NCI-H1694 (cell line): ENCODE results near the gene FAM107A.
"Not testable (repeated sequence)": the region's sequence is repeated elsewhere in the genome, so short reads cannot be mapped to it uniquely, and the experiment has no call there.

ENCODE experiments used
- DNase-seq: peaks from one replicate; lab custom pipeline; 2025; lab: John Stamatoyannopoulos, UW

The FAM107A gene

GRCh38 chr3:58535531-58536500 is 41.4 kb downstream of the FAM107A start:
- DNase-seq, result no peak

DNA sequence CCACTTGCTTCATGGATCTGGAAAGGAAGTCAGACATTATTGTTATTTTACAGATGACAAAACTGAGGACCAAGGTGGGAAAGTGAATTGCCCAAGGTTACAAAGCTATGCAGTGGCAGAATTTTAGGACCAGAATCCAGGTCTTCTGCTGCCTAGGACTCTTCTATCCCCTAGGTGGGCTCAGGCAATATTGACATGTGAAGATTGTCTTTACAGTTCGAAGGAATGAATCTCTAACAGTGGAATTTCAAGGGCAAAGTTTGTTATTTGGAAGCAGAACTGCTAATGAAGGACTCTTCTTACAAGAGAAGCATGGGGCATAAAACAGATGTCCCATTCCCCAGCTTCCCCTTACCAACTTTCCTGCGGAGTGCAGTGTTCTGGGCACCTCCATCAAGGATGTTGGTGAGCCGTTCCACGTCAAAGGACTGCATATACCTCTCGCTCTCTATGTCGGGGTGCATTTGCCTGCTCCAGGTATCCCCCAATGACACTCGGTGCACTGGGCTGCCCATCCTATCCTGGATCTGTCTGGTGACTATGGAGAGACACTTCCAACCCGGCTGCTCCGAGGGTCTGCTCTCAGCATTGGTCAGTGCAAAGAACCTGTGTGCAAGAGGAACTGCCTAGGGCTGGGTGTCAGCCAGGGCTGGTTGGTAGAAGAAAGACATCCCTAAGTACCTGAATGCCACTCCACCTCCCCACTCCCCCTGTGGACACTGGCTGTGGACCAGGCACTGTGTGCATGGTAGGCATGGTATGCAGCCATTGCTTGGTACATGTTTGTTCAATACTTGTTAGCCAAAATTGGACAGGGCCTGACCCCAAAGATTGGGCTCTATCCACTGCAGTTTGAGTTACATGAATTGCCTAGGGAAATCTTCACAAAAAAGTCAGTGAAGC is 42.3 kb downstream of the FAM107A start:
- DNase-seq, result no peak

DNA sequence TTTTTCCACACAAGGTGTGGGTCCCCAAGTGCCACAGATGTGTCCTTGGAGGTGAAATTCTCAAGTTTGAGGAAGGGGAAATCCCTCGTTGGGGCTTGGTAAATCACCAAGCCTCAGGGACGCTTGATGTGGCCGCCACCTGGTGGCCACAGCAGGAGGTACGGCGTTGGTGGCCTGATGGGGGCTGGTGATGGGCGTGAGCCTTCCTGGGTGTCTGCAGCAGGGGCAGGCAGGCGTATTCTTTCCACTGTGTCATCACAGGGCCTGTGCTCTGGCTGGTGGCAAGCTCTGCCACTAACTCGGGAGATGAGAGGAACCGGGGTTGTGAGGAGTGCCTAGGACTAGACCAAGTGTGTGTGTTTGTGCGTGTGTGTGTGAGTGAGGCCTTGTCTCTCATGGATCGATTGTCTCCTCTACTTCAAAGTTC is 44.4 kb downstream of the FAM107A start:
- peak; percentile 9 for DNase-seq

DNA sequence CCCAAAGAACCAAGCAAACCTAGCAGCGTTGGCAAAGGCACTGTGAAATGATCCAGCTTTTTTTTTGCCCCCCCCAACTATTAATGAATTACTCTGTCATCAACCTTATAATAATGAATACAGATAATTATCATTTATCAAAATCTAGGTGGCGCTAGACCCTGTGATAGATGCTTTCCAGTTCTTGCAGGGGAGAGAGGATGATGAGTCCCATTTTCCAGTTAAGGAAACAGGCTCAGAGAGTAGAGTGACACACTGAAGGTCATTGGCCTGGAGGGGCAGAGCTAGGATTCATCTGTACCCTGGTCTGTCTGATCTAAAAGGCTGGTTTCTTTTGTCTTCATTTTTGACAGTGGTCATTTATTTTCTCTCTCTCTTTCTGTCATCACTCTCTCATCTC is 45.2 kb downstream of the FAM107A start:
- DNase-seq, result no peak

GRCh38 chr3:58531555-58531954 is 45.6 kb downstream of the FAM107A start:
- DNase-seq, result no peak

- DNase-seq, result no peak
Observed at GRCh38 chr3:58530354-58530865, 46.8 kb downstream of the FAM107A start.

GRCh38 chr3:58529516-58530353 is 47.5 kb downstream of the FAM107A start:
- peak; percentile 3 for DNase-seq

GRCh38 chr3:58528629-58529028 is 48.6 kb downstream of the FAM107A start:
- DNase-seq, result no peak

GRCh38 chr3:58527440-58527839 is 49.8 kb downstream of the FAM107A start:
- DNase-seq, result not testable (repeated sequence)

GRCh38 chr3:58526515-58526957 is 50.7 kb downstream of the FAM107A start:
- no peak for DNase-seq

DNA sequence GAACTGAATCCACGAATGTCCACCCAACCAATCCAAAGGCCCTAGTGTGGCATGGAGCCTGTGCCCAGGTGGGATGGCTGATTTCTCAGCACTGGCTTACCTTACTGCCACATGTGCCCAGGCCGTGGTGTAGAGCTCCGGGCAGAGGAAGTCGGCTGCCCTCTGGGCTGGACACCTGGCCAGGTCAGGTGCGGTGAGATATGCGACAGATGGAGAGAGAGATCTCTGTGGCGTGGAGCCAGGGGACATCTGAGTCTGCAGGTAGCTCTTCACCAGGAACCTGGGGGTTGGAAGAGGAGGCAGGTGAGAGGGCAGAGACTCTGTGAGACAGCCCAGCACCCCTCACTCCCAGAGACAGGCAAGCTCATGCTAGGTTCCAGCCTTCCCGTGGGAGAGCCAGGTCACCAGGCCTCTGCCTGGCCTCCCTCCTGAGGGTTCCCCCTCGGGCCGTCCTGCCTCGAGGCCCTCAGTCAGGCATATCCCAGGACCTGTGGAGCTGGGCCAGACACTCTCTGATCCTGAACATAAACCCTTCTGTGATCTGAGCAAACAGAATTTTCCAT is 52.8 kb downstream of the FAM107A start:
- DNase-seq, result no peak

GRCh38 chr3:58522759-58523425 is 54.3 kb downstream of the FAM107A start:
- no peak for DNase-seq

DNA sequence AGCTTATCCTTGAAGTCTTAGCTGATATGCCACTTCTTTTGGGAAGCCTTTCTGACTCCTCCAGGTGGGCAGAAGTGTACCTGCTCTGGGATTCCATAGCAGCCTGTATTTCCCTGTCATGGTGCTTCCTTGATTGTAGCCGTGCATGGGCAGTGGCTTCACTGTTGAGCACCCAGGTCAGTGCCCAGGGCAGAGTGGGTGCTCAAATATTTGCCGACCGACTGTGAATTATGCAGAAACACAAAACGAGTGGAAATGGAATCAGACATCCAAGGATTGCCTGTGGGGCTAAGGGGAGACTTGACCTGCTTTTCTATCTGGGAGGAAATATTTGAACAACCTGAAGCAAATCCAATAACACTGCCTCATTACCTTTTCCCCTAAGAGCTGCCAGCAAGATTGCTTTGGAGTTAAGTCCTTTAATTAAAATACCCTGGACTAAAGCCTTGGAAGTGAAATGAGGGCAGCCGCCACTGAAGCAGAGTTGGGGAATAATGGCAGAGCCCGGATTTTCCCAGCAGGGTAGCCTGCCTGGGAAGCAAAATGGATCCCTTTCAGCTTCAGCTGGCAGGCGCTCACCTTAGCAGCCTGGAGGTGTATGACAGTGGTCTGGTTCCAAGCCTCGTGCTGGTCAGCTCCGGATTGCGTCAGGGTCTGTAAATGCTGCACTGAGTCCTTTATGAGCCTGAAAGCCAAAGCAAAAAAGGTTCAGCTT is 55.1 kb downstream of the FAM107A start:
- DNase-seq, result no peak

DNA sequence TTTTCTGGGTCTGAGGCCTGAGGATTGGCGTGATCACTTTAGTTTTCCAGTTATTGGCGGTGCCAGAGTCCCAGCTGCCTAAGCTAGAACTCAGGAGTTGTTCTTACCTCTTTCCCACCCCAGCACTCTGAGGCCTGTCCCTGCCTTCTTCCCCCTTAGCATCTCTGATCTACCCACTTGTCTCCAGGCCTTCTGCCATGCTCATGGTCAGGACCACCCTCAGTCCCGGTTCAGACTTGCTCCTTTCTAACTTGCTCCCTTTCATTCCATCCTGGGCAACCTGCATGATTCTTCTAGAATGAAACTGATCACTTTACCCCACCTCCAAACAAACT is 55.9 kb downstream of the FAM107A start:
- DNase-seq, result no peak

- no peak for DNase-seq
Observed at GRCh38 chr3:58520403-58521335, 56.5 kb downstream of the FAM107A start.

DNA sequence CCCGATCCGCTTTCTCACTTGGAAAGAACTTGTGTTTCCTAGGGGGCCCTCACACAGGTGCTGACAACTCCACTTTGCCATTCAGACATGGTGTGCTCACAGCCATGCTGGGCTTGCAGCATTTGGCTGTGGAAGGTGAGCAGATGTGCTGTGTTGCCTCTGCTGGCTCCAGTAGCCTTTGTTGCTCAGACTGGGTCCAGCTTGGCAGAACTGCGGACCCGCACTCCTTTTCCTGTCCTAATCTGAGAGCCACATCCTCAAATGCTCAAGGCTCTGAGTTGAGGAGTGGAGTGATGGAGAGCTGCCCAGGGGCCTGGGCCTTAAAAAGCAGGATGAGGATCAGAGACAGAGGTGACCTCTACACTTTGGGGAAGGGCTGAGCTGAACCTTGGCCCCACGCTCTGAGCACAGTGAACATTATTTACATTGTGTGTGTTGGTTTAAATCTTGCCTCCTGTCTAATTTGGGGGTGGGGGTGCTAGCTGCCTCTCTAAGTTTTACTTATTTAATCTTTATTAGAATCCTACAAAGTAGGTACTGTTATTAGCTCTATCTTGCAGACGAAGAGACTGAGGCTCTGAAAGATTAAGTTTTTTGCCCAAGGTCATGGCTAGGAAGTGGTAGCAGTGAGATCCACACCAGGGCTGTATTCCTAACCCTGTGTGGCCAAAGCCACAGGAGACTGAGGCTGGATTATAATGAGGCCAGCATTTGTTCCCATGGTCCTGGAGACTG is 57.4 kb downstream of the FAM107A start:
- DNase-seq, result no peak

DNA sequence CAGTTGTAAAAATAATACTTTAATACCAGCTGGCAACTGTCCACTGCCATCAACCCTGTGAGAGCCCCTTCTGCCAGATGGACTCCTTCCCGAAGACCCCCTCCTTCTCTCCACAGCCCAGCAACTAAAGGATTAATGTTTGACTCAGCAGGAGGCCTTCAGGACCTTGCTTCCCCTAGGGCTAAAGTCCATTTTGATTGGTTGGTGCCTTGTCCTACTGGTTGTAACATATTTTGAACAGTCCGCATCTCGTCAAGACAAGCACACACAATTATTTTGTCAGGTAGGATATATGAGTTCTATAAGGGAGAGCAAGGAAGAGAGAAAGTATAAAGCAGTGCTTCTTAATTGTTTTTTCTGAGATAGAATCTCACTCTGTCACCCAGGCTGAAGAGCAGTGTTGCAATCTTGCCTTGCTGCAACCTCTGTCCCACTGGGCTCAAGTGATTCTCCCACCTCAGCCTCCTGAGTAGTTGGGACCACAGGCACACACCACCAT is 58.9 kb downstream of the FAM107A start:
- no peak for DNase-seq

- DNase-seq, result no peak
Observed at GRCh38 chr3:58514405-58514804, 62.8 kb downstream of the FAM107A start.
